H1 (cell line): ENCODE measurements around the gene PSKH1. TPM values are rescaled to one million over a fixed set of nuclear protein-coding genes. Genes with fewer than 3 reads are reported as not detected.
A peak's percentile ranks its signal among the peaks of the same experiment; 100 is the strongest.

Experiments used
- CTCF ChIA-PET: fragments of 300-600 bp; sonication (Branson Sonifier 250); formaldehyde crosslinking; loops from one replicate; lab custom pipeline; 2021; ENCODE audit not compliant: partially characterized antibody; lab: Charles Lee
- POLR2A ChIA-PET: fragments of 300-600 bp; sonication (Branson Sonifier 250); formaldehyde crosslinking; loops from one replicate; lab custom pipeline; 2021; ENCODE audit warnings: inconsistent platforms; ENCODE audit not compliant: partially characterized antibody; lab: Charles Lee
- DNase-seq, 2 experiments: peaks; one replicate each; pipeline versions ENCODE4 v3.0.0 to v3.0.0-alpha.2; 2010 to 2022; ENCODE audit warnings: low spot score in 2 of 2, low read depth in 1 of 2, mixed read lengths in 1 of 2
- FAIRE-seq: peaks from 2 replicates; lab custom pipeline; 2011; peaks lifted over from hg19 to GRCh38; lab: Jason Lieb, UNC
- H2AFZ ChIP-seq: 2 replicates; pipeline ENCODE4 v1.8.1; 2012; ENCODE audit warnings: low read length, inconsistent platforms
- H2AK5ac ChIP-seq: 2 replicates; pipeline ENCODE4 v1.6.1; 2013; ENCODE audit warnings: low read depth, low read length
- H2BK120ac ChIP-seq: replicated peaks from 2 replicates; pipeline ENCODE3; 2013; ENCODE audit warnings: low read depth, low read length, inconsistent platforms
- H2BK12ac ChIP-seq: 2 replicates; pipeline ENCODE4 v1.6.1; 2013; ENCODE audit warnings: low read depth, low read length
- H2BK15ac ChIP-seq: 2 replicates; pipeline ENCODE4 v1.6.1; 2013; ENCODE audit warnings: low read length
- H2BK20ac ChIP-seq: 2 replicates; pipeline ENCODE4 v1.6.1; 2013; ENCODE audit warnings: low read length
- H2BK5ac ChIP-seq: 2 replicates; pipeline ENCODE4 v1.6.1; 2013; ENCODE audit warnings: low read depth, low read length
- H3K14ac ChIP-seq: 2 replicates; pipeline ENCODE4 v1.6.1; 2013; ENCODE audit warnings: inconsistent platforms; ENCODE audit not compliant: insufficient read length
- H3K18ac ChIP-seq: 2 replicates; pipeline ENCODE4 v1.6.1; 2013; ENCODE audit warnings: low read length; ENCODE audit errors: extremely low read depth
- H3K23ac ChIP-seq: 2 replicates; pipeline ENCODE4 v1.6.1; 2013; ENCODE audit warnings: inconsistent platforms; ENCODE audit not compliant: insufficient read length
- H3K23me2 ChIP-seq: 2 replicates; pipeline ENCODE4 v1.6.1; 2013; ENCODE audit warnings: low read depth, low read length
- H3K27ac ChIP-seq: 2 replicates; pipeline ENCODE4 v1.6.1; 2011; ENCODE audit warnings: low read depth, low read length, inconsistent platforms
- H3K27me3 ChIP-seq, 4 experiments: replicated peaks in 1 of 4; 1 replicate in 1 of 4; 2 replicates in 3 of 4; pipeline versions ENCODE4 v1.6.1 to v1.8.1; 2011 to 2013; ENCODE audit warnings: low read length in 3 of 4, mild to moderate bottlenecking in 3 of 4, inconsistent platforms in 2 of 4, mixed read lengths in 2 of 4, moderate library complexity in 1 of 4; ENCODE audit not compliant: control insufficient read depth in 3 of 4, insufficient read depth in 3 of 4; ENCODE audit errors: extremely low read depth in 1 of 4
- H3K36me3 ChIP-seq, 4 experiments: 2 replicates each; pipeline versions ENCODE4 v1.6.1 to v1.8.1; 2011 to 2013; ENCODE audit warnings: mild to moderate bottlenecking in 4 of 4, low read length in 3 of 4, moderate library complexity in 2 of 4, control low read depth in 1 of 4, inconsistent platforms in 1 of 4; ENCODE audit not compliant: insufficient read depth in 4 of 4, control insufficient read depth in 2 of 4
- H3K4ac ChIP-seq: replicated peaks from 2 replicates; pipeline ENCODE3; 2013; ENCODE audit warnings: low read length, low read depth, mixed read lengths, inconsistent platforms; ENCODE audit not compliant: insufficient read length
- H3K4me1 ChIP-seq, 4 experiments: replicated peaks in 1 of 4; 1 replicate in 1 of 4; 2 replicates in 3 of 4; pipeline versions ENCODE4 v1.6.1 to v1.8.1; 2011 to 2013; ENCODE audit warnings: low read length in 3 of 4, inconsistent platforms in 2 of 4, mixed read lengths in 1 of 4; ENCODE audit not compliant: insufficient read depth in 4 of 4, control insufficient read depth in 3 of 4
- H3K4me2 ChIP-seq, 2 experiments: 2 replicates each; pipeline versions ENCODE4 v1.6.1 to v1.8.1; 2011 to 2013; ENCODE audit warnings: low read depth in 2 of 2, low read length in 2 of 2, control low read depth in 1 of 2, inconsistent platforms in 1 of 2, mild to moderate bottlenecking in 1 of 2; ENCODE audit not compliant: insufficient read depth in 1 of 2
- H3K4me3 ChIP-seq, 4 experiments: fragments of 200-600, 300-600 bp in 1 of 4; sonication (generic), shearing (Covaris generic), sonication (Bioruptor Twin) in 1 of 4; 2 replicates each; pipeline versions ENCODE4 v1.5.1 to v1.8.1; 2011 to 2016; ENCODE audit warnings: low read length in 4 of 4, low read depth in 3 of 4, control low read depth in 2 of 4, inconsistent platforms in 2 of 4, mild to moderate bottlenecking in 2 of 4, mixed read lengths in 1 of 4, moderate library complexity in 1 of 4; ENCODE audit not compliant: insufficient read depth in 2 of 4; ENCODE audit errors: extremely low read depth in 1 of 4
- H3K56ac ChIP-seq: replicated peaks from 2 replicates; pipeline ENCODE3; 2013; ENCODE audit warnings: low read depth, mild to moderate bottlenecking, mixed read lengths, low read length, inconsistent platforms; ENCODE audit not compliant: insufficient read length
- H3K79me1 ChIP-seq: 2 replicates; pipeline ENCODE4 v1.6.1; 2013; ENCODE audit warnings: low read depth, low read length, control low read depth
- H3K79me2 ChIP-seq, 2 experiments: 2 replicates each; pipeline versions ENCODE4 v1.6.1 to v1.8.1; 2012 to 2013; ENCODE audit warnings: low read length in 2 of 2, mild to moderate bottlenecking in 2 of 2, inconsistent platforms in 1 of 2; ENCODE audit not compliant: insufficient read depth in 2 of 2, control insufficient read depth in 1 of 2
- H3K9ac ChIP-seq, 4 experiments: replicated peaks in 1 of 4; 1 replicate in 1 of 4; 2 replicates in 3 of 4; pipeline versions ENCODE4 v1.6.1 to v1.8.1; 2011 to 2013; ENCODE audit warnings: low read depth in 3 of 4, low read length in 3 of 4, control low read depth in 2 of 4, mild to moderate bottlenecking in 2 of 4, moderate library complexity in 2 of 4, inconsistent platforms in 1 of 4; ENCODE audit errors: extremely low read depth in 1 of 4
- H3K9me3 ChIP-seq, 2 experiments: 2 replicates each; pipeline versions ENCODE4 v1.6.1 to v1.8.1; 2012 to 2013; ENCODE audit warnings: mild to moderate bottlenecking in 2 of 2, moderate library complexity in 2 of 2, control low read depth in 1 of 2, inconsistent platforms in 1 of 2, low read depth in 1 of 2, low read length in 1 of 2, mixed read lengths in 1 of 2; ENCODE audit not compliant: insufficient read depth in 2 of 2
- H4K20me1 ChIP-seq, 2 experiments: replicated peaks in 1 of 2; 2 replicates each; pipeline versions ENCODE3 to v1.8.1; 2011 to 2013; ENCODE audit warnings: inconsistent platforms in 2 of 2, low read length in 2 of 2, mild to moderate bottlenecking in 1 of 2; ENCODE audit not compliant: insufficient read depth in 2 of 2, control insufficient read depth in 1 of 2
- H4K5ac ChIP-seq: 2 replicates; pipeline ENCODE4 v1.6.1; 2013; ENCODE audit warnings: low read length, low read depth, mixed read lengths, inconsistent platforms; ENCODE audit not compliant: insufficient read length
- H4K8ac ChIP-seq: 2 replicates; pipeline ENCODE4 v1.8.0; 2013; ENCODE audit warnings: mild to moderate bottlenecking, moderate library complexity, low read length, inconsistent platforms; ENCODE audit not compliant: insufficient read depth; ENCODE audit errors: extremely low read depth
- H4K91ac ChIP-seq: replicated peaks from 2 replicates; pipeline ENCODE3; 2013; ENCODE audit warnings: low read length, mixed read lengths, inconsistent platforms; ENCODE audit not compliant: insufficient read length
- EP300 ChIP-seq, 2 experiments: IDR thresholded peaks; 1 replicate in 1 of 2; 2 replicates in 1 of 2; pipeline ENCODE4 v1.6.1; 2011 to 2012; ENCODE audit warnings: low read depth in 2 of 2, low read length in 2 of 2, mild to moderate bottlenecking in 2 of 2, borderline replicate concordance in 1 of 2, inconsistent platforms in 1 of 2, moderate library complexity in 1 of 2
- JUN ChIP-seq: IDR thresholded peaks from 2 replicates; pipeline ENCODE4 v1.6.1; 2011; ENCODE audit warnings: low read depth, mild to moderate bottlenecking, improper control_type of control experiment, low read length
- MAX ChIP-seq: IDR thresholded peaks from 2 replicates; pipeline ENCODE4 v1.6.1; 2012; ENCODE audit warnings: inconsistent platforms
- POLR2A ChIP-seq, 2 experiments: IDR thresholded peaks; 1 replicate in 1 of 2; 2 replicates in 1 of 2; pipeline ENCODE4 v1.6.1; 2011; ENCODE audit warnings: low read depth in 2 of 2, low read length in 2 of 2, mild to moderate bottlenecking in 2 of 2; ENCODE audit errors: control extremely low read depth in 1 of 2
- POLR2AphosphoS5 ChIP-seq: IDR thresholded peaks from 2 replicates; pipeline ENCODE4 v1.6.1; 2011; ENCODE audit warnings: low read depth, low read length
- RBBP5 ChIP-seq: IDR thresholded peaks from 2 replicates; pipeline ENCODE4 v1.7.1; 2012; ENCODE audit warnings: low read depth, mild to moderate bottlenecking, inconsistent platforms, low read length, moderate library complexity, borderline replicate concordance
- TAF1 ChIP-seq: IDR thresholded peaks from 2 replicates; pipeline ENCODE4 v1.6.1; 2011; ENCODE audit warnings: mild to moderate bottlenecking, low read depth, low read length
- TBP ChIP-seq: IDR thresholded peaks from 2 replicates; pipeline ENCODE4 v1.6.1; 2011; ENCODE audit warnings: low read depth, low read length, improper control_type of control experiment
- YY1 ChIP-seq: IDR thresholded peaks from 2 replicates; pipeline ENCODE4 v1.6.1; 2011; ENCODE audit warnings: low read depth, mild to moderate bottlenecking, low read length
- WGBS, 2 experiments: shearing (Covaris generic) in 1 of 2; methylation state at CpG; one replicate each; pipeline versions ENCODE4 v1.1.6 to v1.1.7; 2013 to 2015; ENCODE audit warnings: low lambda C conversion rate in 2 of 2, mixed read lengths in 2 of 2, inconsistent platforms in 1 of 2, low coverage in 1 of 2, missing lambda C conversion rate in 1 of 2; ENCODE audit not compliant: insufficient replicate concordance in 2 of 2, insufficient coverage in 1 of 2, insufficient read length in 1 of 2; ENCODE audit errors: extremely low coverage in 1 of 2, missing lambda C conversion rate in 1 of 2; 5-methylcytosine and 5-hydroxymethylcytosine counted together
- polyA plus RNA-seq, 7 experiments: library from polyadenylated mRNA; depleted of rRNA in 3 of 7; stranded (reverse) in 5 of 7; unstranded in 2 of 7; fragments of >200 nt in 5 of 7; fragments of 200-250 nt in 2 of 7; gene quantifications; 1 replicate in 5 of 7; 2 replicates in 1 of 7; 4 replicates in 1 of 7; pipeline versions ENCODE4 v1.2.1 to v1.2.3, GENCODE V29; 2011 to 2013; ENCODE audit warnings: missing spikeins in 2 of 7, mixed read lengths in 2 of 7
- total RNA-seq: library from RNA; stranded (reverse); fragmentation: NEBNext Ultra II Directional; extraction: Animal tissue kit (Norgen Biotek cat#: 25700); gene quantifications from 2 replicates; pipeline ENCODE4 v1.2.1, GENCODE V29; 2021
- TF ChIP-seq, protein P1 (sequence below): IDR thresholded peaks from 2 replicates; pipeline ENCODE4 v1.6.1; 2012; ENCODE audit warnings: inconsistent platforms

Gene PSKH1
- total and polyA plus RNA-seq, 2 of the 8 experiments (the other 6 are each of a cell fraction or from before 2014, with no cell fraction given) = 24.8 to 51.0 TPM

DNA sequence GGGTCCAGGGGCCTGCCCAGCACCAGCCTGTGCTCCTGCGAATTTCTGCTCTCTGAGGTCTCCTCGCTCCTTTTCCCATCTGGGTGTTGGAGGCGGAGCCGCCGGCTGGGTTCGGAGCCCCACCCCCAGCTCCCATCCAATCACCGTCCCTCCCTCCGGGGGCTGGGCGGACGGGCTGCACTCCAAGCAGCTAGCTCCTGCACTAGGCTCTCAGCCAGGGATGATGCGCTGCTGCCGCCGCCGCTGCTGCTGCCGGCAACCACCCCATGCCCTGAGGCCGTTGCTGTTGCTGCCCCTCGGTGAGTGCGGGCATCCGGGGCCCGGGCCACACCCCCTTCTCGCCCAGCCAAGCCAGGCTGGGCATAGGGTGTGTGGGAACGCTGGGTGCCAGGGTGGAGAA is 8.4 kb upstream of the PSKH1 start, which contains the start of gene NRN1L:
TSS of gene NRN1L (plus strand) at position 202 of the 400 bp plus-strand sequence. CDS start at position 221, 19 bp downstream.
- Histone ChIP-seq H2BK12ac (no peak within 1 kb of the TSS), H2AFZ (no peak within 1 kb of the TSS), H3K18ac (no peak within 1 kb of the TSS), H3K9ac (no peak within 1 kb of the TSS; a peak in 1 of 7 replicates), H2AK5ac (no peak within 1 kb of the TSS), H3K79me1 (no peaks in the 10 kb centered on the region), H3K79me2 (no peaks in the 10 kb centered on the region), H3K4ac (no peak within 1 kb of the TSS), H4K8ac (peak within 1 kb of the TSS; percentile 53), H3K9me3 (no peaks in the 10 kb centered on the region), H4K5ac (no peak within 1 kb of the TSS), H3K4me1 (peaks cover 5 to 15% (median 11%) of the 10 kb centered on the region in 4 experiments), H3K4me2 (peak within 1 kb of the TSS; percentile 18 to 61), H2BK5ac (no peak within 1 kb of the TSS; the same call in 1 of the 2 replicates), H2BK120ac (no peak within 1 kb of the TSS), H3K4me3 (peak within 1 kb of the TSS; percentile 11 to 51 (median 28); a peak in 6 of 8 replicates), H2BK20ac (no peak within 1 kb of the TSS), H4K91ac (no peak within 1 kb of the TSS), H3K27me3 (no peaks in the 10 kb centered on the region), H3K27ac (no peak within 1 kb of the TSS; the same call in 1 of the 2 replicates), H2BK15ac (0 out of 2 replicates have a peak within 1 kb of the TSS, but pooled peaks have one; percentile 16), H4K20me1 (peaks cover 9 to 17% of the 10 kb centered on the region in 2 experiments), H3K56ac (no peak within 1 kb of the TSS), H3K14ac (no peak within 1 kb of the TSS), H3K36me3 (peaks cover 17 to 34% (median 24%) of the 10 kb centered on the region in 4 experiments), H3K23ac (no peak within 1 kb of the TSS), H3K23me2 (0 out of 2 replicates have a peak, but pooled peaks cover 2% of the 10 kb centered on the region)
- POLR2A ChIA-PET = interaction anchor here (0.8 to 6.3 kb wide), 14 partner anchors 8 to 221 kb away, joined by 3 to 45 read pairs (median 4); partner anchors contain the start of genes CTRL, EDC4, PSKH1 and PSMB10
- FAIRE-seq = no peak
- TF ChIP-seq MAX (0 out of 2 replicates have a peak, but pooled peaks have one; percentile 13), TBP (peak; percentile 77), POLR2A (IDR thresholded peaks at IDR 0.05; ENCODE audit: control extremely low read depth in 1 of 2, low read depth in 2 of 2, low read length in 2 of 2) (peak in 1 of 2 experiments; percentile 61; a peak in 1 of 3 replicates), YY1 (no peak), POLR2AphosphoS5 (peak; percentile 79), EP300 (IDR thresholded peaks at IDR 0.05; ENCODE audit: borderline replicate concordance in 1 of 2, low read depth in 2 of 2, low read length in 2 of 2) (no peak), RBBP5 (0 out of 2 replicates have a peak, but pooled peaks have one; percentile 42), JUN (no peak), TAF1 (peak; percentile 87)
- TF ChIP-seq, protein P1, sequence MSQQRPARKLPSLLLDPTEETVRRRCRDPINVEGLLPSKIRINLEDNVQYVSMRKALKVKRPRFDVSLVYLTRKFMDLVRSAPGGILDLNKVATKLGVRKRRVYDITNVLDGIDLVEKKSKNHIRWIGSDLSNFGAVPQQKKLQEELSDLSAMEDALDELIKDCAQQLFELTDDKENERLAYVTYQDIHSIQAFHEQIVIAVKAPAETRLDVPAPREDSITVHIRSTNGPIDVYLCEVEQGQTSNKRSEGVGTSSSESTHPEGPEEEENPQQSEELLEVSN = peak; percentile 52; the same call in 1 of the 2 replicates
- WGBS, 2 experiments = 6% methylated on average over 21 of the region's 22 CpGs; no CpG with 5 or more reads in 1 of the 2 experiments
- DNase-seq = peak; percentile 77 to 94
- CTCF ChIA-PET = interaction anchor here (0.7 to 21.8 kb wide), 31 partner anchors 9 to 371 kb away, joined by 3 to 623 read pairs (median 7); partner anchors contain the start of genes CENPT, CTRL, EDC4 and LCAT
